Measurements from ENCODE around the gene TYRP1.

TYRP1 gene

GRCh38 chr9:12697719-12698118 lies 4.5 kb downstream of the TYRP1 start:
- no peak for DNase-seq (ENCODE audit: low read depth)

- peak; percentile 17 for DNase-seq (ENCODE audit: low read depth)
Observed at GRCh38 chr9:12698266-12698665, 5.1 kb downstream of the TYRP1 start.

- no peak for DNase-seq (ENCODE audit: low read depth)
Observed at GRCh38 chr9:12698986-12699385, 5.8 kb downstream of the TYRP1 start.

GRCh38 chr9:12699529-12699928 lies 6.3 kb downstream of the TYRP1 start:
- DNase-seq (ENCODE audit: low read depth): no peak

GRCh38 chr9:12701126-12701525 lies 7.9 kb downstream of the TYRP1 start:
- DNase-seq (ENCODE audit: low read depth): no peak

- DNase-seq (ENCODE audit: low read depth): peak; percentile 70
Observed at GRCh38 chr9:12702160-12702758, 9.1 kb downstream of the TYRP1 start.

- DNase-seq (ENCODE audit: low read depth): no peak
Observed at GRCh38 chr9:12703996-12704395, 10.8 kb downstream of the TYRP1 start.

- DNase-seq (ENCODE audit: low read depth): no peak
Observed at GRCh38 chr9:12705738-12706391, 12.7 kb downstream of the TYRP1 start.

- DNase-seq (ENCODE audit: low read depth): peak; percentile 77
Observed at GRCh38 chr9:12708562-12709298, 15.5 kb downstream of the TYRP1 start.

- no peak for DNase-seq (ENCODE audit: low read depth)
Observed at GRCh38 chr9:12712532-12712931, 19.3 kb downstream of the TYRP1 start.

GRCh38 chr9:12715268-12715667 lies 22.1 kb downstream of the TYRP1 start:
- DNase-seq (ENCODE audit: low read depth): no peak

GRCh38 chr9:12716823-12717600 lies 23.8 kb downstream of the TYRP1 start:
- no peak for DNase-seq (ENCODE audit: low read depth)

- DNase-seq (ENCODE audit: low read depth): no peak
Observed at GRCh38 chr9:12717907-12718306, 24.7 kb downstream of the TYRP1 start.

- DNase-seq (ENCODE audit: low read depth): peak; percentile 57
Observed at GRCh38 chr9:12718482-12719026, 25.4 kb downstream of the TYRP1 start.

GRCh38 chr9:12719431-12719830 lies 26.2 kb downstream of the TYRP1 start:
- peak; percentile 36 for DNase-seq (ENCODE audit: low read depth)

GRCh38 chr9:12720551-12720950 lies 27.4 kb downstream of the TYRP1 start:
- no peak for DNase-seq (ENCODE audit: low read depth)

- no peak for DNase-seq (ENCODE audit: low read depth)
Observed at GRCh38 chr9:12722131-12722530, 28.9 kb downstream of the TYRP1 start.

GRCh38 chr9:12723409-12724028 lies 30.3 kb downstream of the TYRP1 start:
- DNase-seq (ENCODE audit: low read depth): no peak

- no peak for DNase-seq (ENCODE audit: low read depth)
Observed at GRCh38 chr9:12726795-12727194, 33.6 kb downstream of the TYRP1 start.

- no peak for DNase-seq (ENCODE audit: low read depth)
Observed at GRCh38 chr9:12730198-12730597, 37.0 kb downstream of the TYRP1 start.

GRCh38 chr9:12730927-12731326 lies 37.7 kb downstream of the TYRP1 start:
- no peak for DNase-seq (ENCODE audit: low read depth)

- DNase-seq (ENCODE audit: low read depth): no peak
Observed at GRCh38 chr9:12732971-12733370, 39.8 kb downstream of the TYRP1 start.
